HepG2 (cell line): ENCODE results near the gene GRIN2C. TPM values are rescaled to one million over a fixed set of nuclear protein-coding genes. Genes with fewer than 3 reads are reported as not detected.

Experiments
- CEBPB ChIP-seq: IDR thresholded peaks from 2 replicates; pipeline ENCODE4 v1.6.1; 2011; ENCODE audit warnings: low read depth, low read length, improper control_type of control experiment, borderline replicate concordance
- EZH2 ChIP-seq: conservative IDR thresholded peaks from 2 replicates; pipeline ENCODE4 v1.6.1; 2012; ENCODE audit warnings: mild to moderate bottlenecking, low read depth, low read length, moderate library complexity
- GFI1 ChIP-seq: sonication (generic); formaldehyde crosslinking; IDR thresholded peaks from 2 replicates; pipeline ENCODE4 v1.5.0; 2020; ENCODE audit warnings: missing genetic modification reagents, mild to moderate bottlenecking, borderline replicate concordance
- GTF3A ChIP-seq: sonication (generic); formaldehyde crosslinking; conservative IDR thresholded peaks from 2 replicates; pipeline ENCODE4 v1.4.0; 2020; ENCODE audit warnings: mild to moderate bottlenecking, missing genetic modification reagents
- IRF2 ChIP-seq: IDR thresholded peaks from 2 replicates; pipeline ENCODE4 v1.6.1; 2018; ENCODE audit warnings: missing genetic modification reagents, missing compliant biosample characterization
- MBNL3 ChIP-seq: fragments of 250-450 bp; sonication (Bioruptor Pico); conservative IDR thresholded peaks from 2 replicates; pipeline ENCODE4 v1.8.0; 2022; ENCODE audit warnings: mild to moderate bottlenecking, inconsistent platforms
- MIER3 ChIP-seq: IDR thresholded peaks from 2 replicates; pipeline ENCODE4 v1.6.1; 2016; ENCODE audit warnings: missing compliant biosample characterization, borderline replicate concordance
- NCOR1 ChIP-seq: fragments of 200-600 bp; sonication (generic); IDR thresholded peaks from 2 replicates; pipeline ENCODE4 v1.7.0; 2017; ENCODE audit warnings: antibody characterized with exemption, low read length, borderline replicate concordance
- NFKBIZ ChIP-seq: IDR thresholded peaks from 2 replicates; pipeline ENCODE4 v1.6.1; 2018; ENCODE audit warnings: missing genetic modification reagents, missing compliant biosample characterization
- NR1H2 ChIP-seq: sonication (generic); formaldehyde crosslinking; IDR thresholded peaks from 2 replicates; pipeline ENCODE4 v1.8.1; 2022; ENCODE audit warnings: low read depth, missing genetic modification reagents, borderline replicate concordance
- SOX5 ChIP-seq: IDR thresholded peaks from 2 replicates; pipeline ENCODE4 v1.6.1; 2016; ENCODE audit warnings: borderline replicate concordance
- ZBTB1 ChIP-seq: sonication (generic); formaldehyde crosslinking; IDR thresholded peaks from 2 replicates; pipeline ENCODE4 v1.4.0; 2020; ENCODE audit warnings: missing genetic modification reagents, borderline replicate concordance
- ZC3H13 ChIP-seq: sonication (generic); formaldehyde crosslinking; IDR thresholded peaks from 2 replicates; pipeline ENCODE4 v1.8.1; 2023; ENCODE audit warnings: mild to moderate bottlenecking, missing genetic modification reagents, moderate library complexity
- ZNF292 ChIP-seq: sonication (generic); formaldehyde crosslinking; IDR thresholded peaks from 2 replicates; pipeline ENCODE4 v1.8.1; 2022; ENCODE audit warnings: mild to moderate bottlenecking, low read depth, missing genetic modification reagents, borderline replicate concordance
- ZNF709 ChIP-seq: sonication (generic); formaldehyde crosslinking; IDR thresholded peaks from 2 replicates; pipeline ENCODE4 v1.5.0; 2020; ENCODE audit warnings: mild to moderate bottlenecking, missing genetic modification reagents
- ZNF75D ChIP-seq: sonication (generic); formaldehyde crosslinking; IDR thresholded peaks from 2 replicates; pipeline ENCODE4 v1.8.1; 2023; ENCODE audit warnings: missing genetic modification reagents, mild to moderate bottlenecking, borderline replicate concordance
- polyA plus RNA-seq, 8 experiments: library from polyadenylated mRNA; depleted of rRNA in 3 of 8; stranded (reverse) in 7 of 8; unstranded in 1 of 8; fragments of >200 nt; fragmentation: Illumina TruSeq in 4 of 8; extraction: Trizol in 4 of 8; gene quantifications; 2 replicates each; pipeline versions ENCODE4 v1.2.1 to v1.2.3, GENCODE V29; 2011 to 2016; ENCODE audit warnings: low read depth in 4 of 8, missing spikeins in 1 of 8, mixed read lengths in 1 of 8; ENCODE audit not compliant: insufficient read depth in 1 of 8
- total RNA-seq, 5 experiments: library from RNA; depleted of rRNA; stranded (reverse); fragments of >200 nt; fragmentation: Illumina TruSeq; extraction: Trizol; gene quantifications; 2 replicates each; pipeline ENCODE4 v1.2.3, GENCODE V29; 2016; ENCODE audit warnings: low read depth in 1 of 5
- TF ChIP-seq, protein P1 (sequence below): sonication (generic); formaldehyde crosslinking; IDR thresholded peaks from 2 replicates; pipeline ENCODE4 v1.4.0; 2020; ENCODE audit warnings: mild to moderate bottlenecking, missing genetic modification reagents
- TF ChIP-seq, protein P2 (sequence below): sonication (generic); formaldehyde crosslinking; IDR thresholded peaks from 2 replicates; pipeline ENCODE4 v1.4.0; 2020; ENCODE audit warnings: missing genetic modification reagents, mild to moderate bottlenecking, borderline replicate concordance
- TF ChIP-seq, protein P3 (sequence below): sonication (generic); formaldehyde crosslinking; IDR thresholded peaks from 2 replicates; pipeline ENCODE4 v1.5.0; 2020; ENCODE audit warnings: missing genetic modification reagents
- TF ChIP-seq, protein P4 (sequence below): sonication (generic); formaldehyde crosslinking; IDR thresholded peaks from 2 replicates; pipeline ENCODE4 v1.8.1; 2023; ENCODE audit warnings: mild to moderate bottlenecking, moderate library complexity, missing genetic modification reagents
- TF ChIP-seq, protein P5 (sequence below): sonication (generic); formaldehyde crosslinking; IDR thresholded peaks from 2 replicates; pipeline ENCODE4 v1.4.0; 2020; ENCODE audit warnings: mild to moderate bottlenecking, missing genetic modification reagents

GRIN2C gene
- total and polyA plus RNA-seq, 2 of the 13 experiments (the other 11 are each of a cell fraction or from before 2014, with no cell fraction given) = 0.03 to 0.11 TPM

DNA sequence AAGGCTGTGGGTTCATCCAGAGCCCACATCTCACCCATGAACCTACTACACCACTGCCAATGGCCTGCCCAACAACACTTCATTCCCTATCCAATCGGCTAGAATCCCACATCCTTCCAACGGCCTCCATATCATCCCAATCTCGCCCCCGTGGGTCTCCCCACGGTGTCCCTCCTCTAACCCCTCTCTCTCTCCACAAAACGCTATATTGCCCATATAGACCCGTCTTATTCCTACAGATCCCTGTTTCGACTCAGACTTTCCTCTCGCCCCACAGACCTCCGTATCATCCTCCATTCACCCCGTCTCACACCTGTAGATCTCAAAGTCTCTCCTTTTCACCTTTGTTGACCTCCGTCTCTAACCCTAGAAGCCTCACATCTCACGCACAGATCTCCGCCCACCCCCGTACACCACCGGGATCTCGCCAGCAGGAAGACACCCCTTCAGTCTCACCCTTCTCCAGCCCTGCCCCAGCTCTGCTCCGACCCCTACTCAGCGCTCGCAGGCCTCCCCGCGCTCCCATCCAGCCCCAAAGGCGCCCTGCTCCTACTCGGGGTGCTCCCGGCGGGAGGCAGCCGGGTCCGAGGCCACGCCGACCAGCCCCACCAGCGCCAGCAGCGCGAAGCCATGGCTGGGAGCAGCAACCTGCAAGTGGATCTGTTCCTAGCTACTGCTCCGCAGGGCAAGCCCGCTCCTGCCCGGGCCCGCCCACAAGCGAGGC is 12.8 kb upstream of the GRIN2C start, which contains the start of gene FDXR (continued):
- TF ChIP-seq, protein P1, sequence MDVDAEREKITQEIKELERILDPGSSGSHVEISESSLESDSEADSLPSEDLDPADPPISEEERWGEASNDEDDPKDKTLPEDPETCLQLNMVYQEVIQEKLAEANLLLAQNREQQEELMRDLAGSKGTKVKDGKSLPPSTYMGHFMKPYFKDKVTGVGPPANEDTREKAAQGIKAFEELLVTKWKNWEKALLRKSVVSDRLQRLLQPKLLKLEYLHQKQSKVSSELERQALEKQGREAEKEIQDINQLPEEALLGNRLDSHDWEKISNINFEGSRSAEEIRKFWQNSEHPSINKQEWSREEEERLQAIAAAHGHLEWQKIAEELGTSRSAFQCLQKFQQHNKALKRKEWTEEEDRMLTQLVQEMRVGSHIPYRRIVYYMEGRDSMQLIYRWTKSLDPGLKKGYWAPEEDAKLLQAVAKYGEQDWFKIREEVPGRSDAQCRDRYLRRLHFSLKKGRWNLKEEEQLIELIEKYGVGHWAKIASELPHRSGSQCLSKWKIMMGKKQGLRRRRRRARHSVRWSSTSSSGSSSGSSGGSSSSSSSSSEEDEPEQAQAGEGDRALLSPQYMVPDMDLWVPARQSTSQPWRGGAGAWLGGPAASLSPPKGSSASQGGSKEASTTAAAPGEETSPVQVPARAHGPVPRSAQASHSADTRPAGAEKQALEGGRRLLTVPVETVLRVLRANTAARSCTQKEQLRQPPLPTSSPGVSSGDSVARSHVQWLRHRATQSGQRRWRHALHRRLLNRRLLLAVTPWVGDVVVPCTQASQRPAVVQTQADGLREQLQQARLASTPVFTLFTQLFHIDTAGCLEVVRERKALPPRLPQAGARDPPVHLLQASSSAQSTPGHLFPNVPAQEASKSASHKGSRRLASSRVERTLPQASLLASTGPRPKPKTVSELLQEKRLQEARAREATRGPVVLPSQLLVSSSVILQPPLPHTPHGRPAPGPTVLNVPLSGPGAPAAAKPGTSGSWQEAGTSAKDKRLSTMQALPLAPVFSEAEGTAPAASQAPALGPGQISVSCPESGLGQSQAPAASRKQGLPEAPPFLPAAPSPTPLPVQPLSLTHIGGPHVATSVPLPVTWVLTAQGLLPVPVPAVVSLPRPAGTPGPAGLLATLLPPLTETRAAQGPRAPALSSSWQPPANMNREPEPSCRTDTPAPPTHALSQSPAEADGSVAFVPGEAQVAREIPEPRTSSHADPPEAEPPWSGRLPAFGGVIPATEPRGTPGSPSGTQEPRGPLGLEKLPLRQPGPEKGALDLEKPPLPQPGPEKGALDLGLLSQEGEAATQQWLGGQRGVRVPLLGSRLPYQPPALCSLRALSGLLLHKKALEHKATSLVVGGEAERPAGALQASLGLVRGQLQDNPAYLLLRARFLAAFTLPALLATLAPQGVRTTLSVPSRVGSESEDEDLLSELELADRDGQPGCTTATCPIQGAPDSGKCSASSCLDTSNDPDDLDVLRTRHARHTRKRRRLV (CRISPR knock-in tag) = no peak
- TF ChIP-seq MBNL3 (no peak), ZC3H13 (CRISPR knock-in tag) (peak; percentile 82; the same call in 1 of the 2 replicates), NR1H2 (no peak), IRF2 (CRISPR knock-in tag) (no peak), MIER3 (no peak), EZH2 (no peak), ZNF75D (CRISPR knock-in tag) (no peak), ZBTB1 (no peak), SOX5 (CRISPR knock-in tag) (0 out of 2 replicates have a peak, but pooled peaks have one; percentile 46), NCOR1 (no peak), CEBPB (no peak), ZNF292 (no peak), GFI1 (CRISPR knock-in tag) (0 out of 2 replicates have a peak, but pooled peaks have one; percentile 52), GTF3A (CRISPR knock-in tag) (no peak), NFKBIZ (peak; percentile 70), ZNF709 (CRISPR knock-in tag) (0 out of 2 replicates have a peak, but pooled peaks have one; percentile 8)
- TF ChIP-seq, protein P2, sequence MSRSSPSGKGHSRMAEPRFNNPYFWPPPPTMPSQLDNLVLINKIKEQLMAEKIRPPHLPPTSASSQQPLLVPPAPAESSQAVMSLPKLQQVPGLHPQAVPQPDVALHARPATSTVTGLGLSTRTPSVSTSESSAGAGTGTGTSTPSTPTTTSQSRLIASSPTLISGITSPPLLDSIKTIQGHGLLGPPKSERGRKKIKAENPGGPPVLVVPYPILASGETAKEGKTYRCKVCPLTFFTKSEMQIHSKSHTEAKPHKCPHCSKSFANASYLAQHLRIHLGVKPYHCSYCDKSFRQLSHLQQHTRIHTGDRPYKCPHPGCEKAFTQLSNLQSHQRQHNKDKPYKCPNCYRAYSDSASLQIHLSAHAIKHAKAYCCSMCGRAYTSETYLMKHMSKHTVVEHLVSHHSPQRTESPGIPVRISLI (CRISPR knock-in tag) = no peak; the same call in 1 of the 2 replicates
- TF ChIP-seq, protein P3, sequence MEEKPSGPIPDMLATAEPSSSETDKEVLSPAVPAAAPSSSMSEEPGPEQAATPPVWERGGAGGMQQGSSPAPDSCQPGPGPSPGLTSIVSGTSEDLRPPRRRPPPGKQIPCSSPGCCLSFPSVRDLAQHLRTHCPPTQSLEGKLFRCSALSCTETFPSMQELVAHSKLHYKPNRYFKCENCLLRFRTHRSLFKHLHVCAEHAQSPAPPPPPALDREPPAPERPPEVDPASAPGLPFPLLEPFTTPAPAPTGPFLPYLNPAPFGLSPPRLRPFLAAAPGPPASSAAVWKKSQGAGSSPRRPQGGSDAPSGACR (CRISPR knock-in tag) = 0 out of 2 replicates have a peak, but pooled peaks have one; percentile 17
- TF ChIP-seq, protein P4, sequence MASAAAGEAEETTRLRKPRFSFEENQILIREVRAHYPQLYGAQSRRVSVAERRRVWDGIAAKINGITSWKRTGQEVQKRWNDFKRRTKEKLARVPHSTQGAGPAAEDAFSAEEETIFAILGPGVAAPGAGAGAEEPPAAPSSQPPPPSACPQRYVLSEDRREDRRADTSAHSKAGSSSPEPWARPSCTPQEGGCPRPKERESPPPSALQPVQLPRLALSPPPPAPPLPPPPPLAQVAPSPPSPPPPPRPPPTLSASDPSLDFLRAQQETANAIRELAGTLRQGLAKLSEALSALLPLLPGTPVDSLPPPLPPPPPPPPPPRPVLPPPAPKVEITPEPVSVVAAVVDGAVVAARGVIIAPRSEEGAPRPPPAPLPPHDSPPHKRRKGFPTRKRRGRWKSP (CRISPR knock-in tag) = peak; percentile 68; the same call in 1 of the 2 replicates
- TF ChIP-seq, protein P5, sequence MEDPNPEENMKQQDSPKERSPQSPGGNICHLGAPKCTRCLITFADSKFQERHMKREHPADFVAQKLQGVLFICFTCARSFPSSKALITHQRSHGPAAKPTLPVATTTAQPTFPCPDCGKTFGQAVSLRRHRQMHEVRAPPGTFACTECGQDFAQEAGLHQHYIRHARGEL = 0 out of 2 replicates have a peak, but pooled peaks have one; percentile 23
